Measurements from ENCODE around the gene CD6. TPM values are rescaled to one million over a fixed set of nuclear protein-coding genes. Genes with fewer than 3 reads are reported as not detected.

Gene CD6
- total and polyA plus RNA-seq, 2 experiments from 2014 or later = 0.03 TPM; not detected in 1

GRCh38 chr11:61042961-61043540 lies 71.6 kb downstream of the CD6 start:
- H3K27ac ChIP-seq = no peak overlapping the region

DNA sequence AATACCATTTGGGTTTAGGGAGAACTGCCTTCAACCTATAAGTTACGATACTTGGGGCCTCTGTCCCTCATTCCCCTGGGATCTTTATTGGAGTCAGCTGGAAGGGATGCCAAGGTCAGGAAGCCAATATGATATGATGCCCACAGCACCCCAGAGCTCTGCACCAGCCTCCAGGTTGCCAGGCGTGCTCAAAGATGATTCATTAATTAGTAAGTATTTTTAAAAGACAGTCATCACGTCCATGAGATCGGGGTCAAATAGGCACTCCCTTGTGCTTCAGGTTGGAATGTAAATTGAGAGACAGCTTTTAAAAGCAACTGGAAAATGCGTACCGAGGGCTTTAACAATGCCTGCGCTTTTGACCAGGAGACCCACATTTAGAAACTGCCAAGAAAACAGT lies 73.8 kb downstream of the CD6 start:
- Histone ChIP-seq H4K20me1 (ENCODE audit: insufficient read depth, poor library complexity, severe bottlenecking) (no peaks in the 10 kb centered on the region), H3K36me3 (replicated peaks; ENCODE audit: insufficient read depth, low read depth) (no peaks in the 10 kb centered on the region), H3K27me3 (no peaks in the 10 kb centered on the region), H3K27ac (no peak overlapping the region), H2AFZ (no peak overlapping the region), H3K9me2 (replicated peaks; ENCODE audit: insufficient read depth) (no peaks in the 10 kb centered on the region), H3K4me2 (no peak overlapping the region), H3K4me1 (ENCODE audit: insufficient read depth) (peaks cover 6% of the 10 kb centered on the region), H3K4me3 (no peak overlapping the region), H3K79me2 (no peaks in the 10 kb centered on the region), H3K9me3 (ENCODE audit: low read depth) (no peaks in the 10 kb centered on the region)
- TF ChIP-seq, protein P1, sequence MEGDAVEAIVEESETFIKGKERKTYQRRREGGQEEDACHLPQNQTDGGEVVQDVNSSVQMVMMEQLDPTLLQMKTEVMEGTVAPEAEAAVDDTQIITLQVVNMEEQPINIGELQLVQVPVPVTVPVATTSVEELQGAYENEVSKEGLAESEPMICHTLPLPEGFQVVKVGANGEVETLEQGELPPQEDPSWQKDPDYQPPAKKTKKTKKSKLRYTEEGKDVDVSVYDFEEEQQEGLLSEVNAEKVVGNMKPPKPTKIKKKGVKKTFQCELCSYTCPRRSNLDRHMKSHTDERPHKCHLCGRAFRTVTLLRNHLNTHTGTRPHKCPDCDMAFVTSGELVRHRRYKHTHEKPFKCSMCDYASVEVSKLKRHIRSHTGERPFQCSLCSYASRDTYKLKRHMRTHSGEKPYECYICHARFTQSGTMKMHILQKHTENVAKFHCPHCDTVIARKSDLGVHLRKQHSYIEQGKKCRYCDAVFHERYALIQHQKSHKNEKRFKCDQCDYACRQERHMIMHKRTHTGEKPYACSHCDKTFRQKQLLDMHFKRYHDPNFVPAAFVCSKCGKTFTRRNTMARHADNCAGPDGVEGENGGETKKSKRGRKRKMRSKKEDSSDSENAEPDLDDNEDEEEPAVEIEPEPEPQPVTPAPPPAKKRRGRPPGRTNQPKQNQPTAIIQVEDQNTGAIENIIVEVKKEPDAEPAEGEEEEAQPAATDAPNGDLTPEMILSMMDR (IDR thresholded peaks at IDR 0.05; ENCODE audit: poor library complexity) = no peak
- TF ChIP-seq EZH2phosphoT487 (IDR thresholded peaks at IDR 0.05; ENCODE audit: low read depth, severe bottlenecking, unreplicated experiment) (no peak), EZH2 (IDR thresholded peaks at IDR 0.05; ENCODE audit: borderline replicate concordance) (no peak)
- DNase-seq (ENCODE audit: low spot score) = no peak
- 76% methylated on average over 7 of the region's 7 CpGs for WGBS (ENCODE audit: low lambda C conversion rate, missing lambda C conversion rate)

More at GRCh38 chr11:61042961-61043540, 71.6 kb downstream of the CD6 start:
- TF ChIP-seq, protein P1 (IDR thresholded peaks at IDR 0.05; ENCODE audit: poor library complexity) = no peak
- no peak for TF ChIP-seq EZH2 (IDR thresholded peaks at IDR 0.05; ENCODE audit: borderline replicate concordance)
- no peak for TF ChIP-seq EZH2phosphoT487 (IDR thresholded peaks at IDR 0.05; ENCODE audit: low read depth, severe bottlenecking, unreplicated experiment)
- no peaks in the 10 kb centered on the region for H3K36me3 ChIP-seq (replicated peaks; ENCODE audit: insufficient read depth, low read depth)
- H2AFZ ChIP-seq = no peak overlapping the region
- no peaks in the 10 kb centered on the region for H3K27me3 ChIP-seq
- H3K9me2 ChIP-seq (replicated peaks; ENCODE audit: insufficient read depth) = no peaks in the 10 kb centered on the region
- peaks cover 6% of the 10 kb centered on the region for H3K4me1 ChIP-seq (ENCODE audit: insufficient read depth)
- no peak for DNase-seq (ENCODE audit: low spot score)
- no peaks in the 10 kb centered on the region for H4K20me1 ChIP-seq (ENCODE audit: insufficient read depth, poor library complexity, severe bottlenecking)
- no peak overlapping the region for H3K4me2 ChIP-seq
- H3K9me3 ChIP-seq (ENCODE audit: low read depth) = no peaks in the 10 kb centered on the region
- H3K79me2 ChIP-seq = no peaks in the 10 kb centered on the region
- 95% methylated on average over 14 of the region's 14 CpGs for WGBS (ENCODE audit: low lambda C conversion rate, missing lambda C conversion rate)
- H3K4me3 ChIP-seq = no peak overlapping the region

DNA sequence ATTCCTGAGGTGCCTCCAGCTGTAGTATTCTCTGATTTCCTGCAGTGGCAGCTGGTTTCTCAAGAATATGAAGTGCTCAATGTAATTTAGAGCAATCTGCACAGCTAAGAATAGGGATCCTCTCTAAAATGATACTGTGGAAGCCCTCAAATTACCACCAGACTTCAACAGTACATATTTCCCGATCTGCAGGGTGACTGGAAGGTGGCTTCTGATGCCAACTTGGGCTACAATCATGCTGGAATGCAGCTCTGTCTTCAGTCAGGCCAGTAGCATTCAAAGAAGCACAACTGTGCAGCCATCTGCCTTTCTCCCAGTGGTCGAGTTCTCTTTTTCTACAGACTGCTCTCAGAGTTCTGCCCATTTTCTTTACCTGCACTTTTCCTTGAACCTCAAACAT lies 75.4 kb downstream of the CD6 start:
- 70% methylated on average over 2 of the region's 2 CpGs for WGBS (ENCODE audit: low lambda C conversion rate, missing lambda C conversion rate)
- no peaks in the 10 kb centered on the region for H3K9me2 ChIP-seq (replicated peaks; ENCODE audit: insufficient read depth)
- TF ChIP-seq EZH2phosphoT487 (IDR thresholded peaks at IDR 0.05; ENCODE audit: low read depth, severe bottlenecking, unreplicated experiment) (no peak), EZH2 (IDR thresholded peaks at IDR 0.05; ENCODE audit: borderline replicate concordance) (no peak)
- TF ChIP-seq, protein P1 (IDR thresholded peaks at IDR 0.05; ENCODE audit: poor library complexity) = no peak

More for the DNA sequence above, 75.4 kb downstream of the CD6 start:
- Histone ChIP-seq H3K4me1 (ENCODE audit: insufficient read depth) (peaks cover 3% of the 10 kb centered on the region), H3K4me2 (no peak overlapping the region), H3K4me3 (no peak overlapping the region), H3K27ac (no peak overlapping the region), H3K36me3 (replicated peaks; ENCODE audit: insufficient read depth, low read depth) (no peaks in the 10 kb centered on the region), H3K27me3 (no peaks in the 10 kb centered on the region), H4K20me1 (ENCODE audit: insufficient read depth, poor library complexity, severe bottlenecking) (no peaks in the 10 kb centered on the region), H3K79me2 (no peaks in the 10 kb centered on the region), H2AFZ (no peak overlapping the region), H3K9me3 (ENCODE audit: low read depth) (no peaks in the 10 kb centered on the region)
- DNase-seq (ENCODE audit: low spot score) = no peak
